ENCODE measurements around the gene STOML1.

DNA sequence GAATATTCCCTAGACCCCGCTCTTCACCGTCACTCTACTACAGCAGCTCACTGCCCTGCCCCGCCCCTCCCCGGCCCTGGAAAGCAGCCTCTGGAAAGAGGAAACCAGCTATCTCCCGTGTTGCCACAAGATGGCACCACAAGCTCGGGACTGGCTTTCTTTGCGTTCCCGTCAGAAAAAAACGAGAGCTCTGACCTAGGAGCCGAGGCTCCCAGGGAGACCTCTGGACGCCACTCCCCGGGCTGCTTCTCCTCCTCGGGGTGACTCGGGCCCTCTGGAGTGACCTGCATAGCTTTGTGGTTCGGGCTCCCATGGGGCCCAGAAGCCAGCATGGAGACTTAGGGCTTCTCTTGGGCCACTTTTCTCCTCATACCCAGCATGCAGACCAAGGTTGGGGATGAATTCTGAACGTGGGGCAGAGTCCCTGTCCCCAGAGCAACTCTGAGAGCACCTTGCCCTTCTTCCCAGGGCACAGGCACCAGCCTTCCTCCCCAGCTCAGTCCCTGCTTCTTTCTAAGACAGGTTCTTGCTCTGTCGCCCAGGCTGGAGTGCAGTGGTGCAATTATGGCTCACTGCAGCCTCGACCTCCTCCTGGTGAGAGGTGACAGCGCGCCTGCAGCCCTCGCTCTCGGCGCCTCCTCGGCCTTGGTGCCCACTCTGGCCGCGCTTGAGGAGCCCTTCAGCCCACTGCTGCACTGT lies 19.0 kb downstream of the STOML1 start:
- TF ChIP-seq, protein P1, sequence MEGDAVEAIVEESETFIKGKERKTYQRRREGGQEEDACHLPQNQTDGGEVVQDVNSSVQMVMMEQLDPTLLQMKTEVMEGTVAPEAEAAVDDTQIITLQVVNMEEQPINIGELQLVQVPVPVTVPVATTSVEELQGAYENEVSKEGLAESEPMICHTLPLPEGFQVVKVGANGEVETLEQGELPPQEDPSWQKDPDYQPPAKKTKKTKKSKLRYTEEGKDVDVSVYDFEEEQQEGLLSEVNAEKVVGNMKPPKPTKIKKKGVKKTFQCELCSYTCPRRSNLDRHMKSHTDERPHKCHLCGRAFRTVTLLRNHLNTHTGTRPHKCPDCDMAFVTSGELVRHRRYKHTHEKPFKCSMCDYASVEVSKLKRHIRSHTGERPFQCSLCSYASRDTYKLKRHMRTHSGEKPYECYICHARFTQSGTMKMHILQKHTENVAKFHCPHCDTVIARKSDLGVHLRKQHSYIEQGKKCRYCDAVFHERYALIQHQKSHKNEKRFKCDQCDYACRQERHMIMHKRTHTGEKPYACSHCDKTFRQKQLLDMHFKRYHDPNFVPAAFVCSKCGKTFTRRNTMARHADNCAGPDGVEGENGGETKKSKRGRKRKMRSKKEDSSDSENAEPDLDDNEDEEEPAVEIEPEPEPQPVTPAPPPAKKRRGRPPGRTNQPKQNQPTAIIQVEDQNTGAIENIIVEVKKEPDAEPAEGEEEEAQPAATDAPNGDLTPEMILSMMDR (conservative IDR thresholded peaks at IDR 0.05), result peak; percentile 93
- no peak for TF ChIP-seq ZFX (IDR thresholded peaks at IDR 0.05)

All from C4-2B (cell line).